Gastroesophageal sphincter (tissue), 3 donors: ENCODE data around the gene PCBP3.

Experiments
- CTCF ChIP-seq, 4 experiments: fragments of 200-600 bp in 2 of 4; fragments of 450-650 bp in 2 of 4; sonication (generic) in 1 of 4; IDR thresholded peaks; one replicate each; pipeline ENCODE4 v1.5.1; 2017 to 2019; ENCODE audit warnings: antibody characterized with exemption in 4 of 4, mild to moderate bottlenecking in 2 of 4, moderate library complexity in 2 of 4
- EP300 ChIP-seq: sonication (generic); formaldehyde crosslinking; IDR thresholded peaks from one replicate; pipeline ENCODE4 v1.6.1; 2017; ENCODE audit warnings: antibody characterized with exemption, mild to moderate bottlenecking
- POLR2A ChIP-seq, 2 donors: fragments of 450-650 bp; IDR thresholded peaks; one replicate each; pipeline ENCODE4 v1.6.1; 2017; ENCODE audit warnings: antibody characterized with exemption in 2 of 2, mild to moderate bottlenecking in 2 of 2, moderate library complexity in 1 of 2

- TF ChIP-seq CTCF (IDR thresholded peaks at IDR 0.05): no peak
- TF ChIP-seq POLR2A (IDR thresholded peaks at IDR 0.05): no peak
- TF ChIP-seq EP300: no peak
Measured at GRCh38 chr21:45927032-45927431, 283.5 kb downstream of the PCBP3 start.
